Endodermal cell (in vitro differentiated cells): ENCODE data around the gene GRAP2. TPM values are rescaled to one million over a fixed set of nuclear protein-coding genes. Genes with fewer than 3 reads are reported as not detected.

Experiments
- DNase-seq: peaks from one replicate; pipeline ENCODE4 v3.0.0-alpha.2; 2017
- H3K27ac ChIP-seq: 2 replicates; pipeline ENCODE4 v1.5.1; 2013; ENCODE audit warnings: mild to moderate bottlenecking, low read depth, low read length, moderate library complexity
- H3K27me3 ChIP-seq: 2 replicates; pipeline ENCODE4 v1.6.1; 2013; ENCODE audit warnings: mild to moderate bottlenecking, low read length, moderate library complexity; ENCODE audit not compliant: insufficient read depth, control insufficient read depth, poor library complexity, severe bottlenecking
- H3K36me3 ChIP-seq: 2 replicates; pipeline ENCODE4 v1.7.0; 2013; ENCODE audit warnings: mild to moderate bottlenecking, low read length, moderate library complexity; ENCODE audit not compliant: control insufficient read depth, insufficient read depth
- H3K4me1 ChIP-seq: one replicate; pipeline ENCODE4 v1.7.0; 2013; ENCODE audit warnings: low read length; ENCODE audit not compliant: control insufficient read depth, insufficient read depth
- H3K4me3 ChIP-seq: 2 replicates; pipeline ENCODE4 v1.5.1; 2013; ENCODE audit warnings: mild to moderate bottlenecking, low read length, moderate library complexity
- H3K9ac ChIP-seq: 2 replicates; pipeline ENCODE4 v1.6.1; 2013; ENCODE audit warnings: mild to moderate bottlenecking, low read length, moderate library complexity; ENCODE audit not compliant: poor library complexity, severe bottlenecking; ENCODE audit errors: extremely low read depth
- H3K9me3 ChIP-seq: 2 replicates; pipeline ENCODE4 v1.6.1; 2013; ENCODE audit warnings: mild to moderate bottlenecking, low read length, moderate library complexity; ENCODE audit not compliant: control insufficient read depth
- H3K27ac Mint-ChIP-seq: 2 replicates; pipeline ENCODE4 v1.8.0; 2020; ENCODE audit warnings: mixed read lengths
- H3K27me3 Mint-ChIP-seq: 2 replicates; pipeline ENCODE4 v1.8.0; 2021; ENCODE audit warnings: mild to moderate bottlenecking, mixed read lengths; ENCODE audit not compliant: insufficient read depth
- H3K36me3 Mint-ChIP-seq: 2 replicates; pipeline ENCODE4 v1.8.0; 2020; ENCODE audit warnings: low read depth, mixed read lengths
- H3K4me1 Mint-ChIP-seq: 2 replicates; pipeline ENCODE4 v1.8.0; 2020; ENCODE audit warnings: mixed read lengths
- H3K4me3 Mint-ChIP-seq: 2 replicates; pipeline ENCODE4 v1.8.0; 2020; ENCODE audit warnings: mild to moderate bottlenecking, moderate library complexity, mixed read lengths
- H3K9me3 Mint-ChIP-seq: 2 replicates; pipeline ENCODE4 v1.8.0; 2020; ENCODE audit warnings: mild to moderate bottlenecking, mixed read lengths
- CTCF ChIP-seq: fragments of 200-600 bp; sonication (generic); conservative IDR thresholded peaks from 2 replicates; pipeline ENCODE4 v1.5.0; 2021; ENCODE audit warnings: antibody characterized with exemption, mild to moderate bottlenecking
- WGBS, 2 experiments: methylation state at CpG; one replicate each; pipeline versions ENCODE4 v1.1.5 to v1.1.7; 2013; ENCODE audit warnings: missing lambda C conversion rate in 2 of 2, mixed read lengths in 1 of 2; ENCODE audit not compliant: insufficient coverage in 1 of 2, insufficient read length in 1 of 2; 5-methylcytosine and 5-hydroxymethylcytosine counted together
- total RNA-seq, 2 donors: library from RNA; stranded (reverse); fragmentation: NEBNext Ultra II Directional in 1 of 2; extraction: Animal tissue kit (Norgen Biotek cat#: 25700) in 1 of 2; gene quantifications; 2 replicates in 1 of 2; 3 replicates in 1 of 2; pipeline ENCODE4 v1.2.1, GENCODE V29; 2021

Gene GRAP2
- total RNA-seq, 2 donors from 2014 or later, result 0.11 to 0.92 TPM

DNA sequence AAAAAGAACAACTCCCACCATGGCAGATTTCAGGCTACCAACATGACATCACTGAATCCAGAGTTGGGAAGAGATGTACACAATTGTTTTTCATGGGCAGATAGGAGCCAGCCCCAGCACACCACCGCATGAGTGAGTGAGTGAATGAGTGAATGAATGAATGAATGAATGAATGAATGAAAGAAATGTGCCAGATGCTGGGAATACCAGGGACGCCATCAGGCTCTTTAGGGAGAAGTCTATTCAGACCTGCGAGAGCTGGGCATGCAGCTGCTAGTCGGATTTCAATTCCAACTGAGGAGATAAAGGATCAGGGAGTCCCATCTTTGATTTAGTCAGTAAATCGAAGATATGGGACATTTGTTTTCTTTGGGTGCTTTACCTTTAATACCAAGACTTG, 78.6 kb downstream of the GRAP2 start:
- no peaks in the 10 kb centered on the region for H3K27me3 ChIP-seq
- TF ChIP-seq CTCF, result no peak
- no peaks in the 10 kb centered on the region for H3K4me1 ChIP-seq
- DNase-seq, result no peak
- 91 to 93% methylated on average over 5 of the region's 5 CpGs for WGBS, 2 experiments
- H3K27ac Mint-ChIP-seq, result no peak overlapping the region
- H3K9me3 Mint-ChIP-seq, result no peaks in the 10 kb centered on the region
- no peak overlapping the region for H3K9ac ChIP-seq
- peaks cover 34% of the 10 kb centered on the region for H3K27me3 Mint-ChIP-seq
- no peaks in the 10 kb centered on the region for H3K36me3 ChIP-seq
- H3K4me1 Mint-ChIP-seq, result peaks cover 7% of the 10 kb centered on the region
- H3K36me3 Mint-ChIP-seq, result no peaks in the 10 kb centered on the region
- no peak overlapping the region for H3K27ac ChIP-seq
- H3K4me3 ChIP-seq, result no peak overlapping the region
- no peak overlapping the region for H3K4me3 Mint-ChIP-seq
- no peaks in the 10 kb centered on the region for H3K9me3 ChIP-seq

DNA sequence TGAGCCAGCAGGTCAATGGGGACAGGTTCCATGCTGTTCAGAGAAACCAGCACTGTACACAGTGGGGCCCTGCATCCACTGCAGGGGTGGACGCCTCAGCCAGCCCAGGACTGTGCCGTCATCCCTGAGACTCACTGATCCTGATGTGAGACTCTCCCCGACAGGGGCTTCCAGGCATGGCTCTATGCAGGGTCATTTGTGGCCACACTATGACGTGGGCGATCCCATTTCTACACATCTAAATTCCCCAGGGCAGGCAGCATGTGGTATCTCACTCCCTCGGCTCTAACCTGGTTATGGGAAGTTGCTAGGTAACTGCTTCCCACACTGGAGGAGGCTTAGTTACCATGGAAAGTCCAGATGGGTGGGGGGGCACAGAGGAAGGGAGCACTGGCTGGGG, 79.7 kb downstream of the GRAP2 start:
- H3K36me3 ChIP-seq, result no peaks in the 10 kb centered on the region
- no peak overlapping the region for H3K4me3 ChIP-seq
- 83 to 88% methylated on average over 2 to 6 of the region's 6 CpGs for WGBS, 2 experiments
- peaks cover 4% of the 10 kb centered on the region for H3K27me3 ChIP-seq
- no peak overlapping the region for H3K27ac Mint-ChIP-seq
- no peaks in the 10 kb centered on the region for H3K36me3 Mint-ChIP-seq
- peaks cover 38% of the 10 kb centered on the region for H3K27me3 Mint-ChIP-seq
- H3K9me3 ChIP-seq, result no peaks in the 10 kb centered on the region
- no peak overlapping the region for H3K9ac ChIP-seq
- TF ChIP-seq CTCF, result no peak
- H3K4me1 ChIP-seq, result no peaks in the 10 kb centered on the region
- H3K4me3 Mint-ChIP-seq, result no peak overlapping the region
- H3K27ac ChIP-seq, result no peak overlapping the region
- peaks cover 11% of the 10 kb centered on the region for H3K4me1 Mint-ChIP-seq
- DNase-seq, result no peak
- H3K9me3 Mint-ChIP-seq, result no peaks in the 10 kb centered on the region

DNA sequence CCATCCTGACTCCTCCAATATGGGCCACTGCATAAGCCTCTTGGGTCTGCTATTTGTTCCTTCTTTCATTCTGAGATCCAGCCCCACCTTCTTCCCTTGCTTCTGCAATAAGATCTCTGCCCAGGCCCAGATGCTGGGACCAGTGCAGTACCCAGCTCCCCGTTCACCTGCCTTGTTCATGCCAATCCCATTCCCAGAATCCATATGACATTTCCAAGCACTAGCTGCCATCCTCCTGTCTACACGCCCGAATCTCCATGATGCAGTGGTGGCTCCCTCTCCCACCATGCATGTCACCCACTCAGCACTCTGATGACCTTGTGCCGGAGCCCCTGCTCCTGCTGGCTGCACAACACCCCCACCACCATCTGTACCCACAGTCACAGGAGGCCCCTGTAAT, 82.5 kb downstream of the GRAP2 start:
- Mint-ChIP-seq H3K27ac (no peak overlapping the region), H3K36me3 (no peaks in the 10 kb centered on the region), H3K27me3 (peaks cover 34% of the 10 kb centered on the region), H3K4me1 (peaks cover 6% of the 10 kb centered on the region), H3K4me3 (no peak overlapping the region), H3K9me3 (no peaks in the 10 kb centered on the region)
- no peak for DNase-seq
- Histone ChIP-seq H3K27me3 (peaks cover 12% of the 10 kb centered on the region), H3K4me1 (no peaks in the 10 kb centered on the region), H3K27ac (no peak overlapping the region), H3K9ac (no peak overlapping the region), H3K36me3 (no peaks in the 10 kb centered on the region), H3K4me3 (no peak overlapping the region), H3K9me3 (no peaks in the 10 kb centered on the region)
- TF ChIP-seq CTCF, result no peak
- WGBS, 2 experiments, result 86% methylated on average over 4 of the region's 4 CpGs; no CpG with 5 or more reads in 1 of the 2 experiments
